ENCODE results near the gene CNGA4.

GRCh38 chr11:6203327-6203726 lies 35.6 kb upstream of the CNGA4 start:
- TF ChIP-seq, protein P1, sequence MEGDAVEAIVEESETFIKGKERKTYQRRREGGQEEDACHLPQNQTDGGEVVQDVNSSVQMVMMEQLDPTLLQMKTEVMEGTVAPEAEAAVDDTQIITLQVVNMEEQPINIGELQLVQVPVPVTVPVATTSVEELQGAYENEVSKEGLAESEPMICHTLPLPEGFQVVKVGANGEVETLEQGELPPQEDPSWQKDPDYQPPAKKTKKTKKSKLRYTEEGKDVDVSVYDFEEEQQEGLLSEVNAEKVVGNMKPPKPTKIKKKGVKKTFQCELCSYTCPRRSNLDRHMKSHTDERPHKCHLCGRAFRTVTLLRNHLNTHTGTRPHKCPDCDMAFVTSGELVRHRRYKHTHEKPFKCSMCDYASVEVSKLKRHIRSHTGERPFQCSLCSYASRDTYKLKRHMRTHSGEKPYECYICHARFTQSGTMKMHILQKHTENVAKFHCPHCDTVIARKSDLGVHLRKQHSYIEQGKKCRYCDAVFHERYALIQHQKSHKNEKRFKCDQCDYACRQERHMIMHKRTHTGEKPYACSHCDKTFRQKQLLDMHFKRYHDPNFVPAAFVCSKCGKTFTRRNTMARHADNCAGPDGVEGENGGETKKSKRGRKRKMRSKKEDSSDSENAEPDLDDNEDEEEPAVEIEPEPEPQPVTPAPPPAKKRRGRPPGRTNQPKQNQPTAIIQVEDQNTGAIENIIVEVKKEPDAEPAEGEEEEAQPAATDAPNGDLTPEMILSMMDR (IDR thresholded peaks at IDR 0.05; ENCODE audit: poor library complexity, severe bottlenecking): no peak
- TF ChIP-seq EZH2 (IDR thresholded peaks at IDR 0.05; ENCODE audit: borderline replicate concordance, insufficient read depth, low read length, poor library complexity, severe bottlenecking): no peak
- TF ChIP-seq, protein P2, sequence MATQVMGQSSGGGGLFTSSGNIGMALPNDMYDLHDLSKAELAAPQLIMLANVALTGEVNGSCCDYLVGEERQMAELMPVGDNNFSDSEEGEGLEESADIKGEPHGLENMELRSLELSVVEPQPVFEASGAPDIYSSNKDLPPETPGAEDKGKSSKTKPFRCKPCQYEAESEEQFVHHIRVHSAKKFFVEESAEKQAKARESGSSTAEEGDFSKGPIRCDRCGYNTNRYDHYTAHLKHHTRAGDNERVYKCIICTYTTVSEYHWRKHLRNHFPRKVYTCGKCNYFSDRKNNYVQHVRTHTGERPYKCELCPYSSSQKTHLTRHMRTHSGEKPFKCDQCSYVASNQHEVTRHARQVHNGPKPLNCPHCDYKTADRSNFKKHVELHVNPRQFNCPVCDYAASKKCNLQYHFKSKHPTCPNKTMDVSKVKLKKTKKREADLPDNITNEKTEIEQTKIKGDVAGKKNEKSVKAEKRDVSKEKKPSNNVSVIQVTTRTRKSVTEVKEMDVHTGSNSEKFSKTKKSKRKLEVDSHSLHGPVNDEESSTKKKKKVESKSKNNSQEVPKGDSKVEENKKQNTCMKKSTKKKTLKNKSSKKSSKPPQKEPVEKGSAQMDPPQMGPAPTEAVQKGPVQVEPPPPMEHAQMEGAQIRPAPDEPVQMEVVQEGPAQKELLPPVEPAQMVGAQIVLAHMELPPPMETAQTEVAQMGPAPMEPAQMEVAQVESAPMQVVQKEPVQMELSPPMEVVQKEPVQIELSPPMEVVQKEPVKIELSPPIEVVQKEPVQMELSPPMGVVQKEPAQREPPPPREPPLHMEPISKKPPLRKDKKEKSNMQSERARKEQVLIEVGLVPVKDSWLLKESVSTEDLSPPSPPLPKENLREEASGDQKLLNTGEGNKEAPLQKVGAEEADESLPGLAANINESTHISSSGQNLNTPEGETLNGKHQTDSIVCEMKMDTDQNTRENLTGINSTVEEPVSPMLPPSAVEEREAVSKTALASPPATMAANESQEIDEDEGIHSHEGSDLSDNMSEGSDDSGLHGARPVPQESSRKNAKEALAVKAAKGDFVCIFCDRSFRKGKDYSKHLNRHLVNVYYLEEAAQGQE (IDR thresholded peaks at IDR 0.05; ENCODE audit: borderline replicate concordance): no peak
- TF ChIP-seq MXI1 (conservative IDR thresholded peaks at IDR 0.05; ENCODE audit: poor library complexity, severe bottlenecking): no peak
